Loucy (cell line): ENCODE measurements around the gene INS.

Experiments used
- EZH2phosphoT487 ChIP-seq: fragments of 200-600 bp; IDR thresholded peaks from 2 replicates; pipeline ENCODE4 v1.6.1; 2018; ENCODE audit warnings: antibody characterized with exemption, mild to moderate bottlenecking, moderate library complexity, borderline replicate concordance
- TF ChIP-seq, protein P1 (sequence below): fragments of 200-600 bp; sonication (generic); conservative IDR thresholded peaks from 2 replicates; pipeline ENCODE4 v1.5.1; 2014; ENCODE audit warnings: mild to moderate bottlenecking, antibody characterized with exemption, low read length

DNA sequence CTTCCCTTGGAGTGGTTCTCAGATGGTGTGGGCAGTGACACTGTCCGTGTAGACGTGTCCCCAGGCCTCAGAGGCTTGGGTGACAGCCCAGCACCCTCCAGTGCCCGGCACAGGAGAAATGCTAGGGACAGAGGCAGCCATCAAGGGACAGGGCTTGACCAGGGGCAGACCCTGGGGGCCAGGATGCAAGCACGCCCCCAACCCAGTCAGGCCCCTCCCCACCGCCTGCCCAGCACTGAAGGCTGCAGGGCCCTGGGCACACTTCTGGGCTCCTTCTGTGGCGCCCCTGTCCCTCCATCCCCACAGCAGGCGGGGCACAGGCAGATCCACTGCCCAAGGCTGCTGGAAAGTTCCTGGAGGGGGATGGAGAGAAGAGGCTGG is 32.9 kb downstream of the INS start:
- no peak for TF ChIP-seq EZH2phosphoT487
- TF ChIP-seq, protein P1, sequence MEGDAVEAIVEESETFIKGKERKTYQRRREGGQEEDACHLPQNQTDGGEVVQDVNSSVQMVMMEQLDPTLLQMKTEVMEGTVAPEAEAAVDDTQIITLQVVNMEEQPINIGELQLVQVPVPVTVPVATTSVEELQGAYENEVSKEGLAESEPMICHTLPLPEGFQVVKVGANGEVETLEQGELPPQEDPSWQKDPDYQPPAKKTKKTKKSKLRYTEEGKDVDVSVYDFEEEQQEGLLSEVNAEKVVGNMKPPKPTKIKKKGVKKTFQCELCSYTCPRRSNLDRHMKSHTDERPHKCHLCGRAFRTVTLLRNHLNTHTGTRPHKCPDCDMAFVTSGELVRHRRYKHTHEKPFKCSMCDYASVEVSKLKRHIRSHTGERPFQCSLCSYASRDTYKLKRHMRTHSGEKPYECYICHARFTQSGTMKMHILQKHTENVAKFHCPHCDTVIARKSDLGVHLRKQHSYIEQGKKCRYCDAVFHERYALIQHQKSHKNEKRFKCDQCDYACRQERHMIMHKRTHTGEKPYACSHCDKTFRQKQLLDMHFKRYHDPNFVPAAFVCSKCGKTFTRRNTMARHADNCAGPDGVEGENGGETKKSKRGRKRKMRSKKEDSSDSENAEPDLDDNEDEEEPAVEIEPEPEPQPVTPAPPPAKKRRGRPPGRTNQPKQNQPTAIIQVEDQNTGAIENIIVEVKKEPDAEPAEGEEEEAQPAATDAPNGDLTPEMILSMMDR: no peak
